ENCODE results near the gene EFNB1. TPM values are rescaled to one million over a fixed set of nuclear protein-coding genes. Genes with fewer than 3 reads are reported as not detected.

The EFNB1 gene
- total RNA-seq, 4 donors from 2014 or later, result 97.8 to 109 (median 102) TPM

- peak in 1 of 2 donors; percentile 72 for DNase-seq (ENCODE audit: low spot score in 2 of 2)
- WGBS, 2 donors, result 35 to 59% methylated on average over 4 to 5 of the region's 5 CpGs
- intact Hi-C loops (cut with DNase I; ENCODE audit: low total_unique reads), result loop anchor here (5.0 to 10.0 kb wide), 2 partner anchors 398 to 460 kb away; no protein-coding TSS in a partner anchor
- TF ChIP-seq POLR2A (IDR thresholded peaks at IDR 0.05), result no peak
- TF ChIP-seq, protein P1, sequence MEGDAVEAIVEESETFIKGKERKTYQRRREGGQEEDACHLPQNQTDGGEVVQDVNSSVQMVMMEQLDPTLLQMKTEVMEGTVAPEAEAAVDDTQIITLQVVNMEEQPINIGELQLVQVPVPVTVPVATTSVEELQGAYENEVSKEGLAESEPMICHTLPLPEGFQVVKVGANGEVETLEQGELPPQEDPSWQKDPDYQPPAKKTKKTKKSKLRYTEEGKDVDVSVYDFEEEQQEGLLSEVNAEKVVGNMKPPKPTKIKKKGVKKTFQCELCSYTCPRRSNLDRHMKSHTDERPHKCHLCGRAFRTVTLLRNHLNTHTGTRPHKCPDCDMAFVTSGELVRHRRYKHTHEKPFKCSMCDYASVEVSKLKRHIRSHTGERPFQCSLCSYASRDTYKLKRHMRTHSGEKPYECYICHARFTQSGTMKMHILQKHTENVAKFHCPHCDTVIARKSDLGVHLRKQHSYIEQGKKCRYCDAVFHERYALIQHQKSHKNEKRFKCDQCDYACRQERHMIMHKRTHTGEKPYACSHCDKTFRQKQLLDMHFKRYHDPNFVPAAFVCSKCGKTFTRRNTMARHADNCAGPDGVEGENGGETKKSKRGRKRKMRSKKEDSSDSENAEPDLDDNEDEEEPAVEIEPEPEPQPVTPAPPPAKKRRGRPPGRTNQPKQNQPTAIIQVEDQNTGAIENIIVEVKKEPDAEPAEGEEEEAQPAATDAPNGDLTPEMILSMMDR (IDR thresholded peaks at IDR 0.05), result no peak
- H3K4me3 ChIP-seq (ENCODE audit: low read depth, poor library complexity, severe bottlenecking), result no peak overlapping the region
These were observed 4.2 kb upstream of the EFNB1 start for GRCh38 chrX:68824565-68825125.

DNA sequence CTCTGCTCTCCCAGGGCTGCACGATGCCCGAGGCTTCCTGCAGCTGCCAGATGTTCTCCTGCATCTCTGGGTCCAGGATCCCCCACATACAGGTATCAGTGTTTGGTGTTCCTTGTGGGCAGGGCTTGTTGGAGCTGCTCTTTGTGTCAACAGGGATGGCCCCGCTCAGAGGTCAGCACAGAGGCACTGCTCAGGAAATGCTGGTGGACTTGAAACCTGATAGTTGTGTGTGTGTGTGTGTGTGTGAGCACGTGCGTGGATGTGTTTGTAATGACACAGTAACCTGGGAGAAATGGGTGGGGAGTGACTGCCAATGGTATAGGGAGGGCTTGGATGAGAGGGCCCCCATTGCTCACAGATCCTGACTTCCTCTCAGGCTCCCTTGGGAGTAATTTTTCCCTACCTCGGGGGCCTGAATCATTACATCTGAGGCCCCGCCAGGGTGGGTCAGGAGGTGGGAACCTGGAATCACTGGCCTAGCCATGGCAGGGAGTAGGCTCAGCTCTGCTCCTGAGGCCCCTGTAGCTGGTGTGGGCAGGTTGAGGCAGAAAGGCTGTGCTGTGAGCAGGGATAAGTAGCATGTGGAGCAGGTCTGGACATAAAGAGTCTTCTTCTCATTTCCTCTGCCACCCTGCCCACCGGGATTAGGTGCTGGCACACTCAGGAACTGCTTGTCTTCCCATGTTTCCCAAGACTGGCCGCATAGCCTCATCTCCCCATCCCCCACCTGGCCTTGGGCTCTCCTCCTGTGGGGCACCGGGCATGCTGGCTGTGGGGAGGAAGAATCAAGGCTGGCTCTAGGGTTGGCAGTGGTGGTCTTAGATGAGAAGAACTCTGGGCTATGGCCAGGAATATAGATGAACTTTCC lies 2.5 kb upstream of the EFNB1 start:
- no peak overlapping the region for H3K4me3 ChIP-seq (ENCODE audit: low read depth, poor library complexity, severe bottlenecking)
- peak in 1 of 2 donors; percentile 77 for DNase-seq (ENCODE audit: low spot score in 2 of 2)
- WGBS, 2 donors, result 35 to 53% methylated on average over 10 of the region's 10 CpGs
- TF ChIP-seq, protein P1 (IDR thresholded peaks at IDR 0.05), result no peak
- no peak for TF ChIP-seq POLR2A (IDR thresholded peaks at IDR 0.05)
- intact Hi-C loops (cut with DNase I; ENCODE audit: low total_unique reads), result loop anchor here (5.0 to 10.0 kb wide), 2 partner anchors 396 to 458 kb away; no protein-coding TSS in a partner anchor

- no peak for TF ChIP-seq POLR2A (IDR thresholded peaks at IDR 0.05)
- peak in 1 of 2 donors; percentile 48 for DNase-seq (ENCODE audit: low spot score in 2 of 2)
- no peak overlapping the region for H3K4me3 ChIP-seq (ENCODE audit: low read depth, poor library complexity, severe bottlenecking)
- intact Hi-C loops (cut with DNase I; ENCODE audit: low total_unique reads), result loop anchor here (5.0 to 10.0 kb wide), 2 partner anchors 395 to 458 kb away; no protein-coding TSS in a partner anchor
These were observed 1.6 kb upstream of the EFNB1 start for GRCh38 chrX:68827256-68827655.

DNA sequence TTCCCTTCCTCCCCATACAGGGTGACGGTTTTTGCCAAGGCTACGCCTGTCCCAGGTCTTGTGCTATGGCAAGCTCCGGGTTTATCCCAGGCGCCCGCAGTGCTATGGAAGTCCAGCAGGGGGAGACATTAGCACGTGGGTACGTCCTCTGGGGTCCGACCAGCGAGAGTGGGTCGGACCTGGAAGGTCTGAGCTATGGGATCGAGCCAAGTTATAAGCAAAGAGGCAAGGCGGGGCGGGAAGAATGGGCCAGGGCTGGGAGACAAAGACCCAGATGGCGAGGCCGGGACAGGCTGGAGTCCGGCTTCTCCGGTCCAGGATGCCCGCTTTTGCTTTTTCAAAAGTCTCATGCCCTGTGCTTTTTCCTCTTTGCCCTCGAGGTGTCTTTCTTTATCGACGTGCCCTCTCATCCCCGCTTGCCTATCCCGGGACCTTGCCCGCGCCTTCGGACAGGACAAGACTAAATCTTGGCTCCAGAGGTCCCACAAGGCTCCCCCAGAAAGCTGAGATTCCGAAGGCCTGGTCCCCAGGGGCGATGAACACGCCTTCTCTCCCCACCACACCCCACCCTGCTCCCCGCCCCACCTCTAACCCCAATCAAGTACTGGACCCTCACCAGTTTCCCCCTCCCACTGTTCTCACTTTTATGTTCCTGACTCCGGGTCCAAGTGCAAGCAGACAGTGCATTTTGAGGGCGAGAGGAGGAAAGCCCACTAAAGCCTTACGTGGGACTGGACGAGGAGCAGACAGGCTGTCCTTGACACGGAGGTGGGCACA lies 785 bp upstream of the EFNB1 start:
- no peak overlapping the region for H3K4me3 ChIP-seq (ENCODE audit: low read depth, poor library complexity, severe bottlenecking)
- intact Hi-C loops (cut with DNase I; ENCODE audit: low total_unique reads), result loop anchor here (5.0 to 10.0 kb wide), 2 partner anchors 394 to 457 kb away; no protein-coding TSS in a partner anchor
- TF ChIP-seq, protein P1 (IDR thresholded peaks at IDR 0.05), result peak in 1 of 3 donors; percentile 62
- TF ChIP-seq POLR2A (IDR thresholded peaks at IDR 0.05), result no peak
- 1 to 18% methylated on average over 29 to 35 of the region's 35 CpGs for WGBS, 2 donors
- peak; percentile 84 to 97 for DNase-seq (ENCODE audit: low spot score in 2 of 2)

DNA sequence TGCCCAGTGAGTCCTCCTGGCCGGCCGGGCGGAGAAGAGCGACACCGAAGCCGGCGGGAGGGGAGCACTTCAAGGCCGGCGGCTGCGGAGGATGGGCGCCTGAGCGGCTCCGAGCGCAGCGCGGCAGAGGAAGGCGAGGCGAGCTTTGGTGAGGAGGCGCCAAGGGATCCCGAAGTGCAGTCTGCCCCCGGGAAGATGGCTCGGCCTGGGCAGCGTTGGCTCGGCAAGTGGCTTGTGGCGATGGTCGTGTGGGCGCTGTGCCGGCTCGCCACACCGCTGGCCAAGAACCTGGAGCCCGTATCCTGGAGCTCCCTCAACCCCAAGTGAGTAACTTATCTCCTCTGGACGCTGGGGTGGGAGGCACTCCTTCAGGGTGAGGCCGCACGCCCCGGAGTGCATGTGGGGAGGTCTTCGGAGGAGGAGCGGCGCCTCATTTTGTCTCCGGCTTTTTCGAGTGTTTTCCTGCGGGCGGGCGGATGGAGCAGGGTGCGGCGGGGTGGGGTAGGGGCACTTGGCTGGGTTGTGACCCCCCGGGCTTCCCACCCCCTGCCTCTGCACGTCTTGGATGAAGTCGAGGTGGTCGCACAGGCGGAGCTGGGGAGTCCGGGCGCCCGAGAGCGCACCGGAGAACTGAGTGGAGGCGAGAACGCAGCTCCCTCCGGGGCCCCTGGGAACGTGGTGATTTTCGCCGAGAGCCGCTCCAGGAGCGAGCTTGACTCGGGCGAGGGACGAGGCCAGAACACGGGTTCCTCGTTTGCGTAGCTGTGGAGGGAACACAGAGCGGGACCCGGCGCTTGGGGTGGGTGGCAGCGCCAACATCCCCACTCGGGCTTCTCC lies 979 bp downstream of the EFNB1 start:
- TF ChIP-seq POLR2A (IDR thresholded peaks at IDR 0.05), result no peak
- TF ChIP-seq, protein P1 (IDR thresholded peaks at IDR 0.05), result no peak
- 33% methylated on average over 47 of the region's 74 CpGs; no CpG with 5 or more reads in 1 of the 2 donors for WGBS, 2 donors
- peak overlapping the region; percentile 50 for H3K4me3 ChIP-seq (ENCODE audit: low read depth, poor library complexity, severe bottlenecking)
- DNase-seq (ENCODE audit: low spot score in 2 of 2), result peak in 1 of 2 donors; percentile 87
- intact Hi-C loops (cut with DNase I; ENCODE audit: low total_unique reads), result loop anchor here (5.0 to 10.0 kb wide), 2 partner anchors 393 to 455 kb away; no protein-coding TSS in a partner anchor
